Measurements from ENCODE around the gene TRAPPC12.
A peak's percentile ranks its signal among the peaks of the same experiment; 100 is the strongest.
"Not testable (repeated sequence)": the region's sequence is repeated elsewhere in the genome, so short reads cannot be mapped to it uniquely, and the experiment has no call there.

Gene TRAPPC12

GRCh38 chr2:3369340-3370181 lies 9.9 kb upstream of the TRAPPC12 start:
- not testable (repeated sequence) for DNase-seq

GRCh38 chr2:3376821-3377220 lies 2.7 kb upstream of the TRAPPC12 start:
- DNase-seq: no peak

- no peak for DNase-seq
Measured at GRCh38 chr2:3377279-3377611, 2.2 kb upstream of the TRAPPC12 start.

GRCh38 chr2:3377612-3378432 lies 1.7 kb upstream of the TRAPPC12 start, which contains the start of gene EIPR1:
TSS of gene EIPR1 (minus strand) at chr2:3377818. CDS start at chr2:3377689, 129 bp downstream.
- peak; percentile 90 to 95 for DNase-seq

GRCh38 chr2:3379339-3379646 lies 201 bp upstream of the TRAPPC12 start:
- no peak for DNase-seq

- DNase-seq: no peak
Measured at GRCh38 chr2:3386448-3386958, 7.0 kb downstream of the TRAPPC12 start.

- DNase-seq: no peak
Measured at GRCh38 chr2:3387011-3387410, 7.5 kb downstream of the TRAPPC12 start.

GRCh38 chr2:3387644-3388411 lies 8.3 kb downstream of the TRAPPC12 start:
- DNase-seq: no peak

- no peak for DNase-seq
Measured at GRCh38 chr2:3388412-3388738, 8.9 kb downstream of the TRAPPC12 start.

GRCh38 chr2:3389193-3389592 lies 9.7 kb downstream of the TRAPPC12 start:
- no peak for DNase-seq

GRCh38 chr2:3390041-3390440 lies 10.5 kb downstream of the TRAPPC12 start:
- DNase-seq: no peak

GRCh38 chr2:3392216-3392615 lies 12.7 kb downstream of the TRAPPC12 start:
- DNase-seq: no peak

GRCh38 chr2:3396920-3397559 lies 17.5 kb downstream of the TRAPPC12 start:
- DNase-seq: no peak

- DNase-seq: no peak
Measured at GRCh38 chr2:3398857-3399256, 19.4 kb downstream of the TRAPPC12 start.

GRCh38 chr2:3399381-3399780 lies 19.9 kb downstream of the TRAPPC12 start:
- no peak for DNase-seq

GRCh38 chr2:3399829-3400228 lies 20.3 kb downstream of the TRAPPC12 start:
- DNase-seq: no peak

- no peak for DNase-seq
Measured at GRCh38 chr2:3403587-3404334, 24.3 kb downstream of the TRAPPC12 start.

GRCh38 chr2:3404349-3404894 lies 24.9 kb downstream of the TRAPPC12 start:
- DNase-seq: no peak

- no peak for DNase-seq
Measured at GRCh38 chr2:3405307-3405706, 25.8 kb downstream of the TRAPPC12 start.

- DNase-seq: no peak
Measured at GRCh38 chr2:3405876-3406275, 26.4 kb downstream of the TRAPPC12 start.

- no peak for DNase-seq
Measured at GRCh38 chr2:3406501-3406900, 27.0 kb downstream of the TRAPPC12 start.

- no peak for DNase-seq
Measured at GRCh38 chr2:3408781-3409180, 29.3 kb downstream of the TRAPPC12 start.

Data from stimulated activated CD4-positive, alpha-beta T cell treated with anti-CD3 and anti-CD28 coated beads, Interleukin-4, amount 100 ng/mL, for 4 hours (primary cell).